Jurkat, Clone E6-1 (cell line): ENCODE results near the gene WDFY4.

Experiments used
- DNase-seq: peaks from one replicate; pipeline ENCODE4 v3.0.0-alpha.2; 2011; ENCODE audit warnings: low read depth, low spot score
- H3K4me3 ChIP-seq: 2 replicates; pipeline ENCODE4 v1.5.1; 2011; ENCODE audit warnings: mild to moderate bottlenecking, low read length, control low read depth, moderate library complexity

Gene WDFY4

GRCh38 chr10:48655411-48656240 lies 29.0 kb upstream of the WDFY4 start:
- DNase-seq = no peak
- peak overlapping the region; percentile 28 for H3K4me3 ChIP-seq

- peak overlapping the region; percentile 61 for H3K4me3 ChIP-seq
- peak; percentile 78 for DNase-seq
Measured at GRCh38 chr10:48656241-48656913, 28.3 kb upstream of the WDFY4 start.

- no peak for DNase-seq
- H3K4me3 ChIP-seq = peak overlapping the region; percentile 61
Measured at GRCh38 chr10:48656914-48657305, 27.8 kb upstream of the WDFY4 start.

- DNase-seq = no peak
Measured at GRCh38 chr10:48657416-48657815, 27.3 kb upstream of the WDFY4 start.

GRCh38 chr10:48658243-48658974 lies 26.3 kb upstream of the WDFY4 start:
- H3K4me3 ChIP-seq = no peak overlapping the region
- DNase-seq = peak; percentile 38

More at GRCh38 chr10:48657416-48657815, 27.3 kb upstream of the WDFY4 start:
- no peak overlapping the region for H3K4me3 ChIP-seq

GRCh38 chr10:48658975-48659269 lies 25.8 kb upstream of the WDFY4 start:
- no peak overlapping the region for H3K4me3 ChIP-seq
- DNase-seq = no peak

GRCh38 chr10:48659790-48660189 lies 24.9 kb upstream of the WDFY4 start:
- no peak for DNase-seq

GRCh38 chr10:48661441-48661840 lies 23.2 kb upstream of the WDFY4 start:
- no peak overlapping the region for H3K4me3 ChIP-seq
- DNase-seq = no peak

More at GRCh38 chr10:48659790-48660189, 24.9 kb upstream of the WDFY4 start:
- H3K4me3 ChIP-seq = no peak overlapping the region

GRCh38 chr10:48667960-48668590 lies 16.6 kb upstream of the WDFY4 start:
- no peak overlapping the region for H3K4me3 ChIP-seq
- no peak for DNase-seq

GRCh38 chr10:48670978-48671913 lies 13.4 kb upstream of the WDFY4 start:
- no peak for DNase-seq
- no peak overlapping the region for H3K4me3 ChIP-seq

- no peak overlapping the region for H3K4me3 ChIP-seq
- DNase-seq = no peak
Measured at GRCh38 chr10:48671914-48672595, 12.6 kb upstream of the WDFY4 start.

GRCh38 chr10:48672596-48673265 lies 11.9 kb upstream of the WDFY4 start:
- no peak for DNase-seq
- H3K4me3 ChIP-seq = no peak overlapping the region

- no peak overlapping the region for H3K4me3 ChIP-seq
- no peak for DNase-seq
Measured at GRCh38 chr10:48677625-48678024, 7.0 kb upstream of the WDFY4 start.

- no peak overlapping the region for H3K4me3 ChIP-seq
- no peak for DNase-seq
Measured at GRCh38 chr10:48678041-48678440, 6.6 kb upstream of the WDFY4 start.

- no peak for DNase-seq
- no peak overlapping the region for H3K4me3 ChIP-seq
Measured at GRCh38 chr10:48681740-48682139, 2.9 kb upstream of the WDFY4 start.

GRCh38 chr10:48682265-48682664 lies 2.4 kb upstream of the WDFY4 start:
- no peak for DNase-seq
- H3K4me3 ChIP-seq = no peak overlapping the region

GRCh38 chr10:48683424-48683823 lies 1.2 kb upstream of the WDFY4 start:
- DNase-seq = no peak
- no peak overlapping the region for H3K4me3 ChIP-seq

GRCh38 chr10:48683868-48684267 lies 805 bp upstream of the WDFY4 start:
- no peak overlapping the region for H3K4me3 ChIP-seq
- no peak for DNase-seq
